ENCODE data around the gene RELL2.

RELL2 gene

DNA sequence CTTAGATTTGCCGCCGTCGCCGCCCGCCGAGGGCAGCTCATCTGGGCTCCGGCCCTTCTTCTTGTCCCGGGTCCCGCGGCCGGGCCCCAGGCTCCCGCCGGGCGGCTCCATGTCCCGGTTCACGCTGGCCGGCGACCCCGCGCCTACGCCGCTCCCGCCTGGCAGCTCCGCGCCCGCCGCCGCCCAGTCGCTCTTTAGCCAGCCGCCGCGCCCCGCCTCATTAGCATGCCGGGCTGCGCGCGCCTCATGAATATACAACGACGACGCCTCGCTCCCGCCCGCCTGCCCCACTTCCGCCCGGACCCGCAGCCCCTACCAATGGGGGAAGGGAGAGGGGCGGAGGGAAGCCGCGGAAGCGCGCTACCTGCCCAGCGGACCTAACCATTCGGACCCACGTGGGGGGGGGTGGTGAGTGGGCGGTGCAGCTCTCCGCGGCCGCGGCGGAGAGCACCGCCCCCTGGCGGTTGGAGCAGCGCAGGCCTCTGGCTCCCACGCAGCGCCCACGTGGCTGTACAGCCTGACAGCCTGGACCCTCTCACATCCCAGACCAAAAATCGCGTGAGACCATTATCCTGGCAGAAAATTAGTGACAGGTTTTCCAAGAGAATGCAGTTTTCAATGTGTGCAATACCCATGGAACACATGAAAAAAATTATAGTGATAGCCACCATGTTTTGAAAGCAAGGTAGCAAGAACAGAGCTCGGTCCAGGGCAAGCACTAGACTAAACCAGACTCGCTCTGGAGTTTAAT is 17.8 kb upstream of the RELL2 start, which contains the start of gene DIAPH1:
Gene DIAPH1, minus strand, starts transcription at position 197 of the 751 bp plus-strand sequence. Its CDS starts 86 bp downstream, at position 111.
- DNase-seq (ENCODE audit: low spot score), result peak; percentile 95

GRCh38 chr5:141623186-141623585 is 13.6 kb upstream of the RELL2 start:
- no peak for DNase-seq (ENCODE audit: low spot score)

GRCh38 chr5:141623611-141624010 is 13.2 kb upstream of the RELL2 start:
- DNase-seq (ENCODE audit: low spot score), result no peak

GRCh38 chr5:141628175-141628788 is 8.5 kb upstream of the RELL2 start:
- no peak for DNase-seq (ENCODE audit: low spot score)

GRCh38 chr5:141630570-141631140 is 6.1 kb upstream of the RELL2 start:
- no peak for DNase-seq (ENCODE audit: low spot score)

DNA sequence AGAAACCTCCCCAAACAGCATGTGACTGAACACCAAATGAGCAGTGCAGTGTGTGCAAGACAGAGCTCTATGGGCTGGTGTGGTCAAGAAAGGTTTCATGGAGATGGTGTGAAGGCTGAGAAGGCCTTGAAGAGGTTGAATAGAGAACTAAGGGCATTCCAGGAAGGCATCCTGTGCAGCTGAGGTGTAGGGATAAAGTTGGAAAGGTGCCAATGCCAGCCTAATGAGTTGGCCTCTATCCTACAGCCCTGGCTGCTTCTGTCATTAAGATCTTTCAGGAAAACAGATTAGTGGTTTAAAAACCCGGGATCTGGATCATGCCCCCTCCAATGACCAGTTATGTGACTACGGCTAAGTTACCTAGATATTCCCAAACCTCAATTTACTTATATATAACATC is 4.1 kb upstream of the RELL2 start:
- no peak for DNase-seq (ENCODE audit: low spot score)

GRCh38 chr5:141633871-141634561 is 2.8 kb upstream of the RELL2 start:
- DNase-seq (ENCODE audit: low spot score), result no peak

- DNase-seq (ENCODE audit: low spot score), result no peak
These were observed 2.1 kb upstream of the RELL2 start for GRCh38 chr5:141634720-141635119.

- no peak for DNase-seq (ENCODE audit: low spot score)
These were observed 1.2 kb upstream of the RELL2 start for GRCh38 chr5:141635646-141636045.

DNA sequence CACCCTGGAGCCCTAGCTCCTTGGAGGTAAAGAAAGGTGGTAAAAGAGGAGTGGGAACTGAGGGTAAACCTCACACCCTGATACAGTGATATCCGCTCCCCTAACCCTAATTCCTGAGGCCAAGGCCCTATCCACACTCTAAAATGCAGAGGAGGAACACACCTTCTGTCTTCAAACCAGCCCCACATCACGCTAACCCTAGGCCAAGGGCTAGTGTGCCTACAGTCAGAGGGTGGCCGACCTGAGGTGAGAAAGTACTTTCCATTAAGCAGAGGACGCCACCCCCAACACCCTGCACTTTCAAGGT is 738 bp upstream of the RELL2 start:
- DNase-seq (ENCODE audit: low spot score), result no peak

DNA sequence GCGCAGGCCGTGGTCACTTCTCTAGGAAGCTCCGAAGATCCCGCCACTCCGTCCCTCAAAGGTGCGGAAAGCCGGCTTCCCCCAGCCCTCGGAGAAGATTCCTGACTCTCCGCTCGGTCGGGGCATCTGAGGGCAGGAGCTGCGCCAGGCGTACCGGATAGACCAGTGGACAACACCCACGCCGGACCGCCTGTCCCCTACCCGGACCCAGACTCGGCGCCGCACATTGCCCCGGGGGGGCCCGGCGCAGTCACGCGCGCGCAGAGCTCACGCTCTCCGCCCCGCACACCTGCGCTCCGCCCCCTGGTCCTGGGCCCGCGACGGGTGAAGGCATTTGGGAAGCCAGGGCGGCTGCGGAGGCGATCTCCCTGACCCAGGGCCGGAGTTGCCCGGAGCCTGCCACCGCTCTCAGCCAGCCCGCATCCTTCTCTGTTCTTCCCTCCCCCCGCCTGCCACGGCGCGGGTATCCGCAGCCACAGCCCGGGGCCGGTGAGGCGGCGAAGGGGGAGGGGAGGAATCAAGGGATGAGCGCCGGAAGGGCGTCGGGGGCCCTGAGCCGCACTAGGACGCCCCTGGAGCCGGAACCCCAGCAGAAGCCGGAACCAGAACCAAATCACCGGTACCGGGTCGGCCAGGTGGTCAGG is 448 bp downstream of the RELL2 start:
- no peak for DNase-seq (ENCODE audit: low spot score)

- DNase-seq (ENCODE audit: low spot score), result peak; percentile 55
These were observed 1.1 kb downstream of the RELL2 start for GRCh38 chr5:141637767-141638419.

DNA sequence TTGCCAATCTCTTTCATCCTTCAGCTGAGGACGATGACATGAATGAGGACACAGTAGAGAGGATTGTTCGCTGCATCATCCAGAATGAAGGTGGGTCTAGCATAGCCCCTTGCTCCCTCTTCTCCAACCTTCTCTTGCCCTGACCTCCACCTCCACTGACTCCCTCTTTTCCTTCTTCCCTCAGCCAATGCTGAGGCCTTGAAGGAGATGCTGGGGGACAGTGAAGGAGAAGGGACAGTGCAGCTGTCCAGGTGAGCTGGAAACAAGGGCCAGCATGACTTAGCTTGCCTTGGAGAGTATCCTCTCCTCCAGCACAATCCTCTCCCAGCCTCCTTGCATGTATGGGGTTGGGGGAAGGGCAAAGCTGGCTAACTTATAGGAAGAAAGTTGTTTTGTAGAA is 2.0 kb downstream of the RELL2 start:
- no peak for DNase-seq (ENCODE audit: low spot score)

GRCh38 chr5:141639357-141640050 is 2.7 kb downstream of the RELL2 start:
- DNase-seq (ENCODE audit: low spot score), result no peak

DNA sequence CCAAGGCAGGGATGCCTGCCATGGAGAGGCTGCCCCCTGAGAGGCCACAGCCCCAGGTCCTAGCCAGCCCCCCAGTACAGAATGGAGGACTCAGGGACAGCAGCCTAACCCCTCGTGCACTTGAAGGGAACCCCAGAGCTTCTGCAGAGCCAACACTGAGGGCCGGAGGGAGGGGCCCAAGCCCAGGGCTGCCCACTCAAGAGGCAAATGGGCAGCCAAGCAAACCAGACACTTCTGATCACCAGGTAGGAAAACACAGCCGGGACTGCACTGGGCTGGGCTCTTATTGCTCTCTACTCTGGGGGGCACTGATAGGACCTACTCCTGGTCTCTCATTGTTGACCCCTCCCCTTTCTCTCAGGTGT is 3.2 kb downstream of the RELL2 start:
- DNase-seq (ENCODE audit: low spot score), result no peak

DNA sequence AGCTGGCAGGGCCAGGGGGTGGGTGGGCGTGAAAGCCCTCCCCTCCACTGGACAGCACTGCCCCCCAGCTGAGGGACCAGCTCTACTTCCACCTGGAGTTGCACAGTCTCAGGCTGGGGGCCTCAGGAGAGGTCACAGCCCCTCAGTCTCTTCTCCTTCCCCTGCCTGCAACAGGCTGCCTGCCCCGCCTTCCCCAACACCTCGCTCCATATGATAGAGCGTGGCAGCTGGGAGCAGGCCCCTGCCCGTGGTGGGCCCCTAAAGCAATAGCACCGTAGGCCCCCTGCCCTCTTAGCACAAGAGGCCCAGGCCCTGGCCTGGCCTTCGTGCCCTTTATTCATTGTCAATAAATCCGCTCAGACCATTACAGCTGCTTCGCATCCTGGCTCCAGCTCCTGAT is 3.9 kb downstream of the RELL2 start:
- no peak for DNase-seq (ENCODE audit: low spot score)

- DNase-seq (ENCODE audit: low spot score), result peak; percentile 74
These were observed 5.0 kb downstream of the RELL2 start for GRCh38 chr5:141641634-141642267.

GRCh38 chr5:141646026-141646425 is 9.2 kb downstream of the RELL2 start:
- no peak for DNase-seq (ENCODE audit: low spot score)

DNA sequence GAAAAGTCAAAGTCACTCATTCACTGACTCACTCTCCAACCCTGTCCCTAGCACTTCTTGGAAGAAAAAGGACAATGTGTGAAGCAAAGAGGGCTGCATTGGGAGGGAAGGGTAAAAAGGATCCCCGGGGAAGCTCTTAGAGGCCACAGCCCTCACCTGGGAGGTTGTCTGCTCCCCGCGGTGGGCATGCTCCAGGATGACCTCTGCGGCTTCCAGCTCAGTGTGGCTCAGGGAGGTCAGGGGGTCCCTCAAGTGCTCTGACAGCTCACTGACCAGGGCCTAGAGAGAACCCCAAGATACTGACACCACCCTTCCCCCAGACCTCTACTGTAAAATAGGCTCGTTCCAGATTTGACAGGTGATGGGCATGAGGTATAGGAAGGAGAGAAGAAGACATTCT is 10.4 kb downstream of the RELL2 start:
- DNase-seq (ENCODE audit: low spot score), result no peak

DNA sequence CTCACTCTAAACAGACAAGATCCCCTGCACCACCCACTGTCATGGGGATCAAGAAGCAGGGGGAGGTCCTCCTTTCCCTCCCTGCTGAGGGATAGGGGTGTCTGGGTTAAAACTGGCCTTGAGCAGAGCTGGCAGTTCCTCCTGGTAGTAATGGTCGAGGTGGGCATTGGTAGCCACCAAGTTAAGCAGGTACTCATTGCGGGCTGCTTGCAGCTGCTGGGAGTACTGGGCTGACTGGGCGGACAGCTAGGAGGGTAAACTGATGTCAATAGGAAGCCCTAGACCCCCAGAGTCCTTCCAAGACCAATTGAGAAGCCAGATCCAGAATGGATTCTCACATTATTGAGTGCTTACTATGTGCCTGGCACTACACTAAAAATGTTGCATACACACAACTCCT is 11.1 kb downstream of the RELL2 start:
- DNase-seq (ENCODE audit: low spot score), result no peak

All from AG08395 (cell line).